Glomerular endothelial cell (primary cell): Measurements from ENCODE around the gene GLTP. TPM values are rescaled to one million over a fixed set of nuclear protein-coding genes. Genes with fewer than 3 reads are reported as not detected.

Experiments
- DNase-seq: peaks from one replicate; pipeline ENCODE4 v3.0.0-alpha.2; 2011; ENCODE audit warnings: low read depth, low spot score; ENCODE audit errors: extremely low read depth
- total RNA-seq: library from RNA; depleted of rRNA; stranded (reverse); fragments of >200 nt; gene quantifications from 2 replicates; pipeline ENCODE4 v1.2.3, GENCODE V29; 2015

The GLTP gene
- total RNA-seq, 1 donor from 2014 or later = 56.5 TPM

- DNase-seq = no peak
Measured at GRCh38 chr12:109807954-109808643, 72.2 kb downstream of the GLTP start.

- DNase-seq = peak; percentile 5
Measured at GRCh38 chr12:109804820-109805761, 75.2 kb downstream of the GLTP start.

- DNase-seq = no peak
Measured at GRCh38 chr12:109803678-109804077, 76.7 kb downstream of the GLTP start.

GRCh38 chr12:109802828-109803227 lies 77.5 kb downstream of the GLTP start:
- DNase-seq = no peak

Other genes with a start within 250 kb of the GLTP start
- gene FAM222A, start 166.7 kb downstream of the GLTP start, total RNA-seq = 0.99 and 1.0 TPM in 2 replicates
- 5.9 and 7.1 TPM in 2 replicates for gene TRPV4, start 47.1 kb downstream of the GLTP start, total RNA-seq
- gene TCHP, start 19.7 kb upstream of the GLTP start, total RNA-seq = 10.5 and 23.2 TPM in 2 replicates
- 58.3 and 65.6 TPM in 2 replicates for gene GIT2, start 115.8 kb upstream of the GLTP start, total RNA-seq
- 33.3 and 62.4 TPM in 2 replicates for gene ANKRD13A, start 118.9 kb upstream of the GLTP start, total RNA-seq
- gene C12orf76, start 168.0 kb upstream of the GLTP start, total RNA-seq = 14.2 and 40.6 TPM in 2 replicates
- gene IFT81, start 243.8 kb upstream of the GLTP start, total RNA-seq = 10.4 and 11.4 TPM in 2 replicates